T-helper 17 cell (primary cell): ENCODE data around the gene PPP5C. TPM values are rescaled to one million over a fixed set of nuclear protein-coding genes. Genes with fewer than 3 reads are reported as not detected.
"Not testable (repeated sequence)": the region's sequence is repeated elsewhere in the genome, so short reads cannot be mapped to it uniquely, and the experiment has no call there.

Source experiments
- ATAC-seq: fragments of 150-1000 bp; cut with Tn5 transposase; 2 replicates; pipeline ENCODE4 v1.10.0; 2021; ENCODE audit warnings: mild to moderate bottlenecking, moderate library complexity
- DNase-seq, 3 donors: peaks; one replicate each; pipeline versions ENCODE4 v3.0.0 to v3.0.0-alpha.2; 2020 to 2021
- H3K9me3 ChIP-seq: one replicate; pipeline ENCODE4 v1.7.0; 2013; ENCODE audit warnings: low read length, mild to moderate bottlenecking; ENCODE audit not compliant: control insufficient read depth, poor library complexity, severe bottlenecking
- H3K27ac Mint-ChIP-seq: one replicate; pipeline ENCODE4 v1.8.0; 2022; ENCODE audit warnings: mild to moderate bottlenecking, moderate library complexity, mixed read lengths
- H3K27me3 Mint-ChIP-seq: one replicate; pipeline ENCODE4 v1.8.0; 2022; ENCODE audit warnings: mixed read lengths
- H3K36me3 Mint-ChIP-seq: one replicate; pipeline ENCODE4 v1.8.0; 2022; ENCODE audit warnings: low read depth, mixed read lengths
- H3K4me1 Mint-ChIP-seq: one replicate; pipeline ENCODE4 v1.8.0; 2022; ENCODE audit warnings: mild to moderate bottlenecking, mixed read lengths
- H3K4me3 Mint-ChIP-seq: one replicate; pipeline ENCODE4 v1.8.0; 2022; ENCODE audit warnings: mild to moderate bottlenecking, moderate library complexity, mixed read lengths
- total RNA-seq, 4 donors: library from RNA in 2 of 4; stranded (reverse) in 2 of 4; gene quantifications; one replicate each; pipeline ENCODE4 v1.2.3 and lab custom pipeline; 2022 to 2026

Gene PPP5C
- total RNA-seq, 2 donors from 2014 or later: 34.8 to 42.8 TPM

DNA sequence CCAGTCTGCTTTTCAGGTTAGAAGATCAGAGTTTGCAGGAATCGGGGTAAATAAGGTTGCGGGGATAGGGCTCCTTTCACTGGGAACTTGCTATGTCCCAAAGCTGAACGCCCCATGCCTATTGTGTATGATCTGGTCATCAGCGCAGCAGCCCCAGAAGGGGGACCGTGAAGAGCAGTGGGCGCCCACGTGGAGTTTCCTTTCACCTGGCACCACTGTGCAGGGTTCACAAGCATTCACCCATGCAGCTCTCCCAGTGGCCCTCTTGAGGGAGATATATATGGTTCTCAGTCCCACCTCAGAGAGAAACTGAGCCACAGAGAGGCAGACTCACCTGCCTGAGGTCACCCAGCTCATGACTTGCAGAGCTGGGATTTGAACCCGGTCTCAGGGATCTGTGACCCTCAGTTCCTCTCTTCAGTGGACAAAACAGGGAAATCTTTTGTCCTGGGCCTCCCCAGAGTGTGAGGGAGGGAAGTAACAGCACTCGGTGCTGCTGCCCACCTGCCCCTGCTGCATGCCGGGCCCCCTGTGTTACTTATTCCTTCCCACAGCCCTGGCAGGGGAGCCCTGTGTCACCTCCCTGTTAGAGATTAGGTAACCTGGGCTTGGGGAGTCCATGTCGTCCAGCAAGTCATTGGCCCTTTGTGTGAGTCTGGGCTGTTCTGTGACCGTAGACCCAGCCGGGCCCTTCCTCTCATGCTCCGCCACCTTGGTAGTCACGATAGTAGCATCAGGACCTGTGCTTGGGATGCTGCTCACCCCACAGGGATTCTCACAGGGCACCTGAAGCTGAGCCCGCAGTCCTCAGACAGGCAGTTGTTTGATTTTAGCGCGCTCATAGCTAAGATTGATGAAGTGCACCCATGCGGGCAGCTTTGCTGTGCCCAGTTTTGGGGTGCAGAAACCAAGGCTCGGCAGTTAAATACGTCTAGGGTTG, 27.9 kb downstream of the PPP5C start:
- peaks cover 24% of the 10 kb centered on the region for H3K4me1 Mint-ChIP-seq
- no peaks in the 10 kb centered on the region for H3K27me3 Mint-ChIP-seq
- H3K4me3 Mint-ChIP-seq: no peak overlapping the region
- H3K36me3 Mint-ChIP-seq: no peaks in the 10 kb centered on the region
- no peak overlapping the region for H3K27ac Mint-ChIP-seq
- ATAC-seq: no peak
- no peaks in the 10 kb centered on the region for H3K9me3 ChIP-seq
- DNase-seq: no peak

DNA sequence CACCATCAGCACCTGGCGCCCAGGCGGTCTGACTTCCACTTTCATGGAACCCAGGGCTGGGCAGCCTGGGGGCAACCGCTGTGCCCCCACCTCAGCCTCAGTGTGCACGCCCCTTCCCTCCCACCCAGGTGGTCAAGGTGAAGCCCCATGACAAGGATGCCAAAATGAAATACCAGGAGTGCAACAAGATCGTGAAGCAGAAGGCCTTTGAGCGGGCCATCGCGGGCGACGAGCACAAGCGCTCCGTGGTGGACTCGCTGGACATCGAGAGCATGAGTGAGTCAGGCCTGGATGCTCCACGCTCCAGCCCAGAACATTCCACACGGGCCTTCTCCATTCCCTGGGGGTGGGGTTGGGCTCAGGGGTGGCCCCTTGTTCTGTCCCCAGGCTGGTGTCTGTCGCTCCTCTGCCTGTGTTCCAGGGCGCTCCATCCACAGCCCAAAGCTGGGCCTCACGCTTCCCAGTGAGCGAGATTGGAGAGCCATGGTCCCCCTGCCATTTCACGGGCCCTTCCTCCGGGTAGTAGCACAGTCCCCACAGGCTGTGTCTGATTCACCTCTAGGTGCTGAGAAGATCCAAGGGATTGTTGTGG, 28.7 kb downstream of the PPP5C start:
- H3K4me1 Mint-ChIP-seq: peaks cover 26% of the 10 kb centered on the region
- H3K4me3 Mint-ChIP-seq, ATAC-seq, H3K27ac Mint-ChIP-seq, H3K36me3 Mint-ChIP-seq, DNase-seq, H3K27me3 Mint-ChIP-seq, H3K9me3 ChIP-seq: not testable (repeated sequence)

DNA sequence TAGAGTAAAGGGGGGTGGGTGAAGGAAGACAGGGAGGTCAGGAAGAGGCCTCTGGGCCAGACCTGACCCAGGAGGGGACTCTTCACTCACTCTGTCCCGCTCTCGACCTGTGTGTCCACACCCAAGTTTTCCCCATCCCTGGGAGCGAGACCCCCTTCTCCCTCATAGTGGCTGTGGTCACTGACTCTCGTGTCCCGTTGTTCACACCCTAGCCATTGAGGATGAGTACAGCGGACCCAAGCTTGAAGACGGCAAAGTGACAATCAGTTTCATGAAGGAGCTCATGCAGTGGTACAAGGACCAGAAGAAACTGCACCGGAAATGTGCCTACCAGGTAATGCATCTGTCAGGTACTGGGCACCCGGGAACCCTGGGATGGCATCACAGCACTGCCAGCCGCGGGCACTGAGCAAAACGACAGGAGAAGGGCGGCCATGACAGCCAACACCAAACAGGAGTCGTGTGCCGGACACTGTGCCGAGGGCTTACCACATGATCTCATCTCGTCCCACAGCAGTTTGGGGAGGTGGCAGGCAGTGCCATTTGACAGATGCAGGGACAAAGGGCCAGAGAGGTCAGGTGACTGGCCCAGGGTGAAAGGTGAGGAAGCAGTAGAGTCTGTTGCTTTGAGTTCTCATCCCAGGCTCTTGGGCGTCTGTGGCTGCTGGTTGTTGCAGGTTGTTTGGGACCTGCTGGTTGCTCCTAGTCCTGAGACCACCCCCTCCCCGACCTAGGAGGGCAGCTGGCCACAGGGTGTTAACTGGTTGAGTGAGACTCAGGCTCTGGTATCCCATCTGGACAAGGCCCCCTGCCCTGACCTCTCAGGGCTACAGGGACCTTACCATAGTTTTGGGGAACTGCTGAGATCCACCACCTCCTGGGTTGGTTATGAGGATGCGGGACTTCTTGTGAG, 29.6 kb downstream of the PPP5C start:
- H3K9me3 ChIP-seq: no peaks in the 10 kb centered on the region
- no peaks in the 10 kb centered on the region for H3K27me3 Mint-ChIP-seq
- no peak overlapping the region for H3K27ac Mint-ChIP-seq
- DNase-seq (no peak), ATAC-seq (no peak)
- H3K4me3 Mint-ChIP-seq: no peak overlapping the region
- H3K4me1 Mint-ChIP-seq: peaks cover 21% of the 10 kb centered on the region
- peaks cover 10% of the 10 kb centered on the region for H3K36me3 Mint-ChIP-seq

DNA sequence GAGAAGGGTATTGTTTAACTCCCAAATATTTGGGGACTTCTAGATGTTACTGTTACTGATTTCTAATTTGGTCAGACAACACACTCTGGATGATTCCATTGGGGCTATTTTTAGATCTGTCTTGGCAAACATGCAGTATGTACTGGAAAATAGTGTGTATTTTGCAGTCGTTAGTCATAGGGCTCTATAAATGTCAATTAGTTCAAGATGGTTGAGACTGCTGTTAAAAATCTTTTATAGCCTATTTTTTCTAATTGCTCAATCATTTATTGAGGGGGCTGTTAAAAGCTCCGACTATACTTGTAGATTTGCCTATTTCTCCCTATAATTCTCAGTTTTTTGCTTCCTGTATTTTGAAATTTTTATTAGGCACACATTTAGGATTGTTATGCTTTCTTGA, 31.4 kb downstream of the PPP5C start:
- ATAC-seq: no peak
- Mint-ChIP-seq H3K4me3 (no peak overlapping the region), H3K27me3 (no peaks in the 10 kb centered on the region), H3K27ac (no peak overlapping the region), H3K4me1 (peaks cover 15% of the 10 kb centered on the region), H3K36me3 (peaks cover 18% of the 10 kb centered on the region)
- DNase-seq: no peak
- H3K9me3 ChIP-seq: no peaks in the 10 kb centered on the region

DNA sequence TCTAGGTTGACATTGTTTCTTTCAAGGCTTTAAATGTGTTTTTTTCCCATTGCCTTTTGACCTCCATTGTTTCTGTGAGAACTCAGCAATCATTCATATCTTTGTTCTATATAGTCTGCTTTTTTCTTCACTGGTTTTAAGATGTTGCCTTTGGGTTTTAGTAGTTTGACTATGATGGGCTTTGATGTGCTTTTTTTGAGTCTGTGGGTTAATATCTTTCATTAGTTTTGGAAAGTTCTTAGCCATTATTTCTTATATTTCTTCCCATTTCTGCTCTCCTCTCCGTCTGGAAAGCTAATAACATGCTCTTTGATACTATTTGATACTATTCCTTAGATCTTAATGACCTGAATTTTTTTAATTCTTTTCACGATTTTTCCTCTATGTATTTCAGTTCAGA, 33.8 kb downstream of the PPP5C start:
- H3K36me3 Mint-ChIP-seq: peaks cover 20% of the 10 kb centered on the region
- no peak overlapping the region for H3K27ac Mint-ChIP-seq
- ATAC-seq (no peak), DNase-seq (no peak)
- H3K4me1 Mint-ChIP-seq: peaks cover 12% of the 10 kb centered on the region
- no peaks in the 10 kb centered on the region for H3K27me3 Mint-ChIP-seq
- no peak overlapping the region for H3K4me3 Mint-ChIP-seq
- no peaks in the 10 kb centered on the region for H3K9me3 ChIP-seq

DNA sequence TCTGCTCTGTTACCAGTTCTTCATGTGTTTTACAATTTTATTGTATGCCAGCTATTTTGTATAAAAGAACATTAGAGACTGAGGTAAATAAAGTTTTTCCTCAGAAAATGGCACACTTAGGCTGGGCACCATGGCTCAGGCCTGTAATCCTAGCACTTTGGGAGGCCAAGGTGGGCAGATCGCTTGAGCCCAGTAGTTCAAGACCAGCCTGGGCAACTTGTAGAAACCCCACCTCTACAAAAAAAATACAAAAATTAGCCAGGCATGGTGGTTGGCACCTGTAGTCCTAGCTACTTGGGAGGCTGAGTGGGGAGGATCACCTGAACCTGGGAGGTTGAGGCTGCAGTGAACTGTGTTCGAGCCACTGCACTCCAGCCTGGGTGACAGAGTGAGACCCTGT, 34.5 kb downstream of the PPP5C start:
- no peaks in the 10 kb centered on the region for H3K9me3 ChIP-seq
- H3K4me3 Mint-ChIP-seq: no peak overlapping the region
- H3K27me3 Mint-ChIP-seq: no peaks in the 10 kb centered on the region
- H3K36me3 Mint-ChIP-seq: peaks cover 20% of the 10 kb centered on the region
- DNase-seq (no peak), ATAC-seq (no peak)
- H3K4me1 Mint-ChIP-seq: peaks cover 10% of the 10 kb centered on the region
- no peak overlapping the region for H3K27ac Mint-ChIP-seq

DNA sequence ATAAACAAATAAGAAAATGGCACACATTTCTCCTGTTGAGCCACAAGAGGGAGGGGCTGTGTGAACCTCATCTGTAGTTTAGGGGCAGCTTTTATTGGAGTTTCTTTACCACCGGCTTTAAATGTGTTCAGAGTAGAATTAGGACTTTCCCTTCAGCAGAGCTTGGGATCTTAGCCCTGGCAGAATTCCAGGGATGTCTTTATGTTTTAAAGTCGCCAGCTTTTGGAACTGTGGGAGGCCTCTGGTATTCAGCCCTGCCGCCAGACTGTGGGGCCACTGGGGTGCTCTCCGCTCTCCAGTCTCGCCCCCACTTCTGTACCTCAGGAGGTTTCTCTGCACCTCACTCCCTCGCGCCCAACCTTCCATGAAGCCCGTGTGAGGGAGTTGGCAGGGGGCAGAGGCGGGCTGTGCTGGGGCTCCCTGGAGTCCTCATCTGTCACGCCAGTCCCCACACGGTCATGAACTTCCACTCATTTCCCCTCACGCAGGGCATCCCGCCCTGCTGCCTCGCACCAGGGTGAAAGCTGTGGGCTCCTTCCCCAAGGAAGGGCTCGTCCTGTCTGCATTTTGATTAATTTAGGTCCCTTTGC, 35.0 kb downstream of the PPP5C start:
- Mint-ChIP-seq H3K4me1 (peaks cover 10% of the 10 kb centered on the region), H3K27ac (no peak overlapping the region), H3K4me3 (no peak overlapping the region), H3K36me3 (peaks cover 20% of the 10 kb centered on the region), H3K27me3 (no peaks in the 10 kb centered on the region)
- DNase-seq: no peak
- H3K9me3 ChIP-seq: no peaks in the 10 kb centered on the region
- no peak for ATAC-seq

DNA sequence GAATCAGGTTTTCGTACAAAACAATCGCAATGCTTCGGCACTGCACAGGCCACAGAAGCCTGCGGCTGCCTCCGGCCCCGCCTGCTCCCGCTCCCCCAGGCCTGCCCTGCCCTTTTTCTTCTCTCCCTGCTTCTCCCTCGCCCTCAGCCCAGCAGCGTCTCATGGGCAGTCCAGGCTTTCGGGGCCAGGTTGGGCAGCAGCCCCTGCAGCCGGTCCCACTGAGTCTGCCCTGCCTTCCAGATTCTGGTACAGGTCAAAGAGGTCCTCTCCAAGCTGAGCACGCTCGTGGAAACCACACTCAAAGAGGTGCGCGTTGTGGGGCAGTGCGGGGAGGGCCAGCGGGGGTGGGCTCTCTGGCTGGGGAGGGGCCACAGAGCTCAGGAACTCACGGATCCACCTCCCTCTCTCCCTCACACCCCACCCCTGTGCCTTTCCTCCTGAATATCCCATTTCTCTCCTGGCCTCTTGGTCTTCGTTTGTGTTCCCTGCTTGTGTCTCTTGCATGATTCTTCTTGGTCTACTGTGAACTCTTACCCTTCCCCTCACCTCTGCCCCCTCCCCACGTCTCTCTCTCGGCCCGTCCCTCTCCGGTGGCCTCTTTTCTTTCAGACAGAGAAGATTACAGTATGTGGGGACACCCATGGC, 36.4 kb downstream of the PPP5C start:
- Mint-ChIP-seq H3K27me3 (no peaks in the 10 kb centered on the region), H3K4me3 (no peak overlapping the region), H3K4me1 (peaks cover 6% of the 10 kb centered on the region), H3K36me3 (peaks cover 23% of the 10 kb centered on the region), H3K27ac (no peak overlapping the region)
- H3K9me3 ChIP-seq: no peaks in the 10 kb centered on the region
- DNase-seq: no peak
- ATAC-seq: no peak

DNA sequence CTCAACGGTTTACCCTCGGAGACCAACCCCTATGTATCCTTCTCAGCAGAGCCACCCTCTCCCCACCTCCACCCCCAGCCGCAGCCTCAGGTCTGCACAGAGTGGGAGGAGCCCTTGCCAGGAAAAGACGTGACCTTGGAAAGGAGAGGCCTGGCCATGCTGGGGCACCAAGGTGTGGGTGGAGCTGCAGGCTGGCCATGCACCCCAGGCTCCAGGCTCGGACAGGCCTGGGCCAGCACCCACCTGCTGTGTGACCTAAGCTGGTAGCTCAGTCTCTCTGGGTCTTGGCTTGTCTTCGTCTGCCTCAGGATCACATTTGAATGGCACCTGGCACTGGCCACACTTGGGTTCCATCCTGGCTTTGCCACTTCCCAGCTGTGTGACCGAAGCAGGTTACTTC, 37.0 kb downstream of the PPP5C start:
- Mint-ChIP-seq H3K4me1 (peaks cover 6% of the 10 kb centered on the region), H3K36me3 (peaks cover 23% of the 10 kb centered on the region), H3K27ac (no peak overlapping the region), H3K27me3 (no peaks in the 10 kb centered on the region), H3K4me3 (no peak overlapping the region)
- DNase-seq (no peak), ATAC-seq (no peak)
- no peaks in the 10 kb centered on the region for H3K9me3 ChIP-seq

DNA sequence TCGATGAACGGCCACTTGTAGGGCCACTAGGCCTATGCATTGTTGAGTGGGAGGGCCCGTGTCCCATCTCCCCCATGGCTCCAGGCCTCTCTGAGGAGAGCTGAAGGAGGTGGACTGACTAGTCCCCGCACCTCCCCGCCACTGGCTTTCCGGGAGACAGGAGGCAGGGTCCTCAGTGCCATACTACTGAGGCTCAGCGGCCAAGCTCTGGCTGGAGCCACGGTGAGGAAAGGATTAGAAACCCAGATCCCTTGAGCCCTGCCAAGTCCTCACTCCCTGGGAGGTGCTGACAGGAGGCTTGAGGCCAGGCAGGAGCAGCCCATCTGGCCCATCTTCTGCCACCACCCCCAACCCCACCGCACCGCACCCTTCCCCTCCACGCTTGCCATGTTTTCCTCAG, 37.5 kb downstream of the PPP5C start:
- H3K9me3 ChIP-seq: no peaks in the 10 kb centered on the region
- Mint-ChIP-seq H3K4me3 (no peak overlapping the region), H3K36me3 (peaks cover 25% of the 10 kb centered on the region), H3K4me1 (peaks cover 6% of the 10 kb centered on the region), H3K27ac (no peak overlapping the region), H3K27me3 (no peaks in the 10 kb centered on the region)
- no peak for ATAC-seq
- no peak for DNase-seq

DNA sequence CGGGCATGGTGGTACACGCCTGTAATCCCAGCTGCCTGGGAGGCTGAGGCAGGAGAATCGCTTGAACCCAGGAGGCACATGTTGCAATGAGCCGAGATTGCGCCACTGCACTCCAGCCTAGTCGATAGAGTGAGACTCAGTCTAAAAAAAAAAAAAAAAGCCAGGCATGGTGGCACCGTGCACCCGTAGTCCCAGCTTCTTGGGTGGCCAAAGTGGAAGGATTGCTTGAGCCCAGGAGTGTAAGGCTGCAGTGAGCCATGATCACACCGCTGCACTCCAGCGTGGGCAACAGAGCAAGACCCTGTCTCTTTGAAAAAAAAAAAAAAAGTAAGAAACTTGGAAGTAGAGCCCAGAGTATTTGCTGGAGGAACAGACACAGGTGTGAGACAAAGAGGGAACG, 38.7 kb downstream of the PPP5C start:
- ATAC-seq: no peak
- no peak for DNase-seq
- peaks cover 25% of the 10 kb centered on the region for H3K36me3 Mint-ChIP-seq
- no peak overlapping the region for H3K27ac Mint-ChIP-seq
- H3K4me3 Mint-ChIP-seq: no peak overlapping the region
- no peaks in the 10 kb centered on the region for H3K27me3 Mint-ChIP-seq
- peaks cover 2% of the 10 kb centered on the region for H3K4me1 Mint-ChIP-seq
- H3K9me3 ChIP-seq: no peaks in the 10 kb centered on the region

DNA sequence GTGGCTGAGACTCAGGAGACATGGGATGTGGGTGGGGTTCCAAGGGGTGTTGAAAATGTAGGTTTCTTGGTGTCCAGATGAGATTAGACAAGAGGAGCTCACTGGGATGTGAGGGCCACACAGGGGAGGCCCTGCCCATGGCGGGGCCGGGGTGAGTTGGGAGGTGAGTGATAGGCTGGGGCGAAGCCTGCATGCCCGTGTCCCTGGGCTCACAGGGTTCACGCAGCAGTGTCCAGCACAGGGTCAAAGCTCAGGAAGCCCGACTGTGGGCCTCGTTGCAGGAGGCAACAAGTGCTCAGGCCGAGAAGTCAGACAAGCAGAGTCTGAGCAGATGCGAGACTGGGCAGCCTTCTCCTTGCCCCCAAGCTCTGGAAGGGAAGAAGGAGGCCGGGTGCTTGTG, 39.3 kb downstream of the PPP5C start:
- Mint-ChIP-seq H3K4me1 (no peaks in the 10 kb centered on the region), H3K27ac (no peak overlapping the region), H3K36me3 (peaks cover 20% of the 10 kb centered on the region), H3K27me3 (no peaks in the 10 kb centered on the region), H3K4me3 (no peak overlapping the region)
- DNase-seq: no peak
- no peak for ATAC-seq
- H3K9me3 ChIP-seq: no peaks in the 10 kb centered on the region
